Measurements from ENCODE around the gene C15orf39.
"Not testable (repeated sequence)": the region's sequence is repeated elsewhere in the genome, so short reads cannot be mapped to it uniquely, and the experiment has no call there.

The C15orf39 gene

GRCh38 chr15:75164625-75165350 lies 36.9 kb upstream of the C15orf39 start:
- Histone ChIP-seq H3K27me3 (ENCODE audit: control insufficient read depth, insufficient read depth, low read length) (no peaks in the 10 kb centered on the region), H3K27ac (ENCODE audit: low read depth, low read length) (no peak overlapping the region), H3K9ac (ENCODE audit: low read length) (no peak overlapping the region), H3K36me3 (ENCODE audit: control insufficient read depth, insufficient read depth, low read length) (no peaks in the 10 kb centered on the region), H3K4me3 (ENCODE audit: low read length) (no peak overlapping the region), H3K4me1 (ENCODE audit: control insufficient read depth, insufficient read depth, low read length) (no peaks in the 10 kb centered on the region)

- H3K27me3 ChIP-seq (ENCODE audit: control insufficient read depth, insufficient read depth, low read length); H3K36me3 ChIP-seq (ENCODE audit: control insufficient read depth, insufficient read depth, low read length); H3K27ac ChIP-seq (ENCODE audit: low read depth, low read length); H3K9ac ChIP-seq (ENCODE audit: low read length); H3K4me1 ChIP-seq (ENCODE audit: control insufficient read depth, insufficient read depth, low read length); H3K4me3 ChIP-seq (ENCODE audit: low read length): not testable (repeated sequence)
Observed at GRCh38 chr15:75166489-75167063, 35.1 kb upstream of the C15orf39 start.

DNA sequence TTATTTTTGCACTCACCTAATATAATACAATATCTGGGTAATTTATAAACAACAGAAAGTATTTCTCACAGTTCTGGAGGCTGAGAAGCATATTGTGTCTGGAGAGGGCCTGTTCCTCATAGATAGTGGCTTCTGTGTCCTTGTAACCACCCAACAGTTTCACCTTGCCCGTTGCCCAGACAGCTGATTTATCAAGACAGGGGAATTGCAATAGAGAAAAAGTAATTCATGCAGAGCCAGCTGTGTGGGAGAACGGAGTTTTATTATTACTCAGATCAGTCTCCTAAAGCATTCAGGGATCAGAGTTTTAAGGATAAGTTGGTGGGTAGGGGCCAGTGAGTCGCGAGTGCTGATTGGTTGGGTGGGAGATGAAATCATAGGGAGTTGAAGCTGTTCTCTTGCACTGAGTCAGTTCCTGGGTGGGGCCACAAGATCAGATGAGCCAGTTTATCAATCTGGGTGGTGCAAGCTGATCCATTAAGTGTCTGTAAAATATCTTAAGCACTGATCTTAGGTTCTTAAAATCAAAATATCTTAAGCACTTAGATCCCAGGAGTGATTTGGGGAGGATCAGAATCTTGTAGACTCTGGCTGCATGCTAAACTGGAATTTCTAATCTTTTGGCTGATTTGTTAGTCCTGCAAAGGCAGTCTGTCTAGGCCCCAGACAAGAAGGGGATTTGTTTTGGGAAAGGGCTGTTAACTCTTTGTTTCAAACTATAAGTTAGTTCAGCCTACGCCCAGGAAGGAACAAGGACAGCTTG lies 33.9 kb upstream of the C15orf39 start:
- no peaks in the 10 kb centered on the region for H3K36me3 ChIP-seq (ENCODE audit: control insufficient read depth, insufficient read depth, low read length)

DNA sequence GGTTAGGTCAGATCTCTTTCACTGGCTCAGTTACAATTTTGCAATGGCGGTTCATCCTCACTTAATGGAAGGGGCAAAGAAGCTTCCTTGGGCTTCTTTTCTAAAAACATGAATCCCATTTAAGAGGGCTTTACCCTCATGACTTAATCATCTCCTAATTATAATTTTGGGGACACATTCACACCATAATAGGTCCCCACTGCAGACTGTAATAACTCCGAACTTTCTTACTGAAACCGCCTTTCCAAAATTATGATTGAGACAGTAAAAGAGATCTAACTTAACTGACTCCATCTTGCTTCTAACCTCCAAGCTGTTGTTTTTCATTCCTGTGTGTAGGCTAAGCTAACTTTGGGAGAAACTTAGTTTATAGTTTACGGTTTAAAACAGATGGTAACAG lies 33.3 kb upstream of the C15orf39 start:
- no peaks in the 10 kb centered on the region for H3K36me3 ChIP-seq (ENCODE audit: control insufficient read depth, insufficient read depth, low read length)
- no peak overlapping the region for H3K27ac ChIP-seq (ENCODE audit: low read depth, low read length)
- no peak overlapping the region for H3K9ac ChIP-seq (ENCODE audit: low read length)
- no peaks in the 10 kb centered on the region for H3K27me3 ChIP-seq (ENCODE audit: control insufficient read depth, insufficient read depth, low read length)
- no peak overlapping the region for H3K4me3 ChIP-seq (ENCODE audit: low read length)
- no peaks in the 10 kb centered on the region for H3K4me1 ChIP-seq (ENCODE audit: control insufficient read depth, insufficient read depth, low read length)

More for the DNA sequence above, 33.9 kb upstream of the C15orf39 start:
- Histone ChIP-seq H3K4me3 (ENCODE audit: low read length) (no peak overlapping the region), H3K9ac (ENCODE audit: low read length) (no peak overlapping the region), H3K4me1 (ENCODE audit: control insufficient read depth, insufficient read depth, low read length) (no peaks in the 10 kb centered on the region), H3K27ac (ENCODE audit: low read depth, low read length) (no peak overlapping the region), H3K27me3 (ENCODE audit: control insufficient read depth, insufficient read depth, low read length) (no peaks in the 10 kb centered on the region)

DNA sequence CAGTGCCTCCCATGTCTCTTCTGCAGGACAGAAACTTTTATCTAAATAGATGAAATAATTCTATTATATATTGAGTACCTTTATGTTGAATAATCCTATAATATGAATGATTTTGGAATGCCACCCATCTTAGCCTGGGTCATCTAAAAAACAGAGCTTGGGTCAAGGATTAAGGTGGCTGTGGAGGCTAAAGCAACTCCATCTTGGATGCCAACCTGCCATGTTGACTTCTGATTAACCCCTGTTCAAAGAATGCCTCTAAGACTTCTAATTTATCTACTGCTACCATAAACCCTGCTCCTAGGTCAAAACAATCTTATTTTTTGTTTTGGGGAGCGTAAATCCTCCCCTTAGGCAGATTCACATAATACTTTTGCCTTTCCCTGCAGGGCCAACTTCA lies 31.5 kb upstream of the C15orf39 start:
- no peak overlapping the region for H3K27ac ChIP-seq (ENCODE audit: low read depth, low read length)
- H3K27me3 ChIP-seq (ENCODE audit: control insufficient read depth, insufficient read depth, low read length), result no peaks in the 10 kb centered on the region
- H3K36me3 ChIP-seq (ENCODE audit: control insufficient read depth, insufficient read depth, low read length), result no peaks in the 10 kb centered on the region
- no peaks in the 10 kb centered on the region for H3K4me1 ChIP-seq (ENCODE audit: control insufficient read depth, insufficient read depth, low read length)
- no peak overlapping the region for H3K4me3 ChIP-seq (ENCODE audit: low read length)
- H3K9ac ChIP-seq (ENCODE audit: low read length), result no peak overlapping the region

GRCh38 chr15:75170711-75171341 lies 30.9 kb upstream of the C15orf39 start:
- no peak overlapping the region for H3K9ac ChIP-seq (ENCODE audit: low read length)
- no peaks in the 10 kb centered on the region for H3K4me1 ChIP-seq (ENCODE audit: control insufficient read depth, insufficient read depth, low read length)
- H3K27ac ChIP-seq (ENCODE audit: low read depth, low read length), result no peak overlapping the region
- no peaks in the 10 kb centered on the region for H3K36me3 ChIP-seq (ENCODE audit: control insufficient read depth, insufficient read depth, low read length)
- H3K4me3 ChIP-seq (ENCODE audit: low read length), result no peak overlapping the region
- H3K27me3 ChIP-seq (ENCODE audit: control insufficient read depth, insufficient read depth, low read length), result no peaks in the 10 kb centered on the region

DNA sequence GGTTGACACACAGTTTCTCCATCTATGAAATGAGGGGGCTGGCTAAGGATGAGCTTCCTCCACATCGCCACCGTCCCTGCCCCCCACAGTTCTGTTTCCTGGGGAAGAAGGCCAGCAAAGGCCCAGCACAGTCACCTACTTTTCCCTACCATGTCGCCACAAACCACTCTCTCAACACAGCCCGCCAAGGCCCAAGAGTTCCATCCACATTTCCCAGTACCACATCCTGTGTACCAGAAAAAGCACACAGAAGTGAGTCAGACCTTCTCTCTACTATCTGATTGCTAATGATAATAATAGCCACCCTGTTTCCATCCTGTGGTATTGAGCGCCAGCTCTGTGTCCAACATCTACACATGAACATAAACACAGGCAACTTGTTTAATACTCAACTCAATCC lies 30.3 kb upstream of the C15orf39 start:
- no peaks in the 10 kb centered on the region for H3K27me3 ChIP-seq (ENCODE audit: control insufficient read depth, insufficient read depth, low read length)
- H3K4me1 ChIP-seq (ENCODE audit: control insufficient read depth, insufficient read depth, low read length), result no peaks in the 10 kb centered on the region

GRCh38 chr15:75172284-75172820 lies 29.3 kb upstream of the C15orf39 start:
- Histone ChIP-seq H3K36me3 (ENCODE audit: control insufficient read depth, insufficient read depth, low read length) (no peaks in the 10 kb centered on the region), H3K27me3 (ENCODE audit: control insufficient read depth, insufficient read depth, low read length) (no peaks in the 10 kb centered on the region), H3K4me3 (ENCODE audit: low read length) (no peak overlapping the region), H3K27ac (ENCODE audit: low read depth, low read length) (no peak overlapping the region), H3K9ac (ENCODE audit: low read length) (no peak overlapping the region), H3K4me1 (ENCODE audit: control insufficient read depth, insufficient read depth, low read length) (no peaks in the 10 kb centered on the region)

More for the DNA sequence above, 30.3 kb upstream of the C15orf39 start:
- H3K9ac ChIP-seq (ENCODE audit: low read length), result no peak overlapping the region
- no peak overlapping the region for H3K4me3 ChIP-seq (ENCODE audit: low read length)
- H3K36me3 ChIP-seq (ENCODE audit: control insufficient read depth, insufficient read depth, low read length), result no peaks in the 10 kb centered on the region
- H3K27ac ChIP-seq (ENCODE audit: low read depth, low read length), result no peak overlapping the region

DNA sequence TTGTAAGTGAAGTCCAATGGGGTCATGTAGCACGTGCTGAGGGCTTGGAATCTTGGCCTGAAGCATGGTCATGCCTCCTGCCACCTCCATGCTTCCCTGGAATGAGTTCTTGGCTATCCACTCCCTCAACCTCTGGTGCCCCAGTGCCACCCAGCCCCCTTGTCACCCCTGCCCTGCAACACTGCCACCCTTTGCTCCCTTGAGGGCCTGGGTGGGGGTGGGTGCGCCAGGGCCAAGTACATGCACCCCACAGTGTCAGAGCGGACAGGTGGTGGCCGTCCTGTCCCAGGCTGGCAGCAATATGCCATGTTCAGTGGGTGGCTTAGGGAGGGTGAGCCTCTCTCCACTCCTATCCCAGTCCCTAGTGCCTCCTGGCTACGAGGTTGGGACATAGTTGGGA lies 27.6 kb upstream of the C15orf39 start:
- Histone ChIP-seq H3K27ac (ENCODE audit: low read depth, low read length) (no peak overlapping the region), H3K36me3 (ENCODE audit: control insufficient read depth, insufficient read depth, low read length) (no peaks in the 10 kb centered on the region), H3K4me1 (ENCODE audit: control insufficient read depth, insufficient read depth, low read length) (peaks cover 4% of the 10 kb centered on the region), H3K9ac (ENCODE audit: low read length) (no peak overlapping the region), H3K27me3 (ENCODE audit: control insufficient read depth, insufficient read depth, low read length) (peaks cover 3% of the 10 kb centered on the region), H3K4me3 (ENCODE audit: low read length) (no peak overlapping the region)

GRCh38 chr15:75174729-75175128 lies 27.0 kb upstream of the C15orf39 start:
- Histone ChIP-seq H3K27ac (ENCODE audit: low read depth, low read length) (no peak overlapping the region), H3K4me1 (ENCODE audit: control insufficient read depth, insufficient read depth, low read length) (peaks cover 9% of the 10 kb centered on the region), H3K36me3 (ENCODE audit: control insufficient read depth, insufficient read depth, low read length) (no peaks in the 10 kb centered on the region), H3K4me3 (ENCODE audit: low read length) (no peak overlapping the region), H3K9ac (ENCODE audit: low read length) (no peak overlapping the region), H3K27me3 (ENCODE audit: control insufficient read depth, insufficient read depth, low read length) (peaks cover 3% of the 10 kb centered on the region)

GRCh38 chr15:75176396-75176761 lies 25.3 kb upstream of the C15orf39 start:
- H3K36me3 ChIP-seq (ENCODE audit: control insufficient read depth, insufficient read depth, low read length), result no peaks in the 10 kb centered on the region
- no peak overlapping the region for H3K27ac ChIP-seq (ENCODE audit: low read depth, low read length)
- H3K9ac ChIP-seq (ENCODE audit: low read length), result no peak overlapping the region
- peaks cover 21% of the 10 kb centered on the region for H3K4me1 ChIP-seq (ENCODE audit: control insufficient read depth, insufficient read depth, low read length)
- H3K4me3 ChIP-seq (ENCODE audit: low read length), result no peak overlapping the region
- peaks cover 3% of the 10 kb centered on the region for H3K27me3 ChIP-seq (ENCODE audit: control insufficient read depth, insufficient read depth, low read length)

DNA sequence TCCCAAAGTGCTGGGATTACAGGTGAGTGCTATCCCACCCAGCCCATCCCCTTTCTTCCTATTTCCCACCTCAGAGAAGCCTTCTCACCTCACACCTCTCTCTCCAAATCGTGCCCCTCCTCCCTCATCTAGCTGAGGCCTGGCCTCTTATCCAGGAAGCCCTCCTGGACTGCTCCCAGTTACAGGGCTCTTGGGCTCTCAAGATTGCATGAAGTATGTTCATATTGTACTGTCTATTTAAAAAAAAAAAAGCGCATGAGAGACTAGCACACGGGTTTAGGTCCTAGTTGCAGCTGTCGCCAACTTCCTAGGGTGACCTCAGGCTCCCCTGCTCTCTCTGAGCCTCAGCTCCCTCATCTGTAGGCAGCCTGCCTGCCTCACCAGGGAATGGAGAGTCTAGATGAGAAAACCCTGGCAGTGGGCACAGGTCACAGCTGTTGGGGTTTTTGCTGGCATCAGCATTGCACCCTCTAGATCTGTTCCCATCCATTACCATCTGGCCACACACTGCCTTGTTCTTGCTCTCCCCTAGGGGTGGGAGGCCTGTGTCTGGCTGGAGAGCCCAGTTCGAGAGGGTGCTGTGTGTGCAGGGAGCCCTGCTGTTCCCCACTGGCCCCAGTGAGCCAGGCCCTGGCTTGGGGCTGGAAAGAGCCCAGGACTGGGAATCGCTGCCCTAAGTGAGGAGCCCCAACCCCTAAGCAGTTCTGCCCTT lies 24.2 kb upstream of the C15orf39 start:
- Histone ChIP-seq H3K4me1 (ENCODE audit: control insufficient read depth, insufficient read depth, low read length) (peaks cover 21% of the 10 kb centered on the region), H3K9ac (ENCODE audit: low read length) (no peak overlapping the region), H3K4me3 (ENCODE audit: low read length) (no peak overlapping the region), H3K27me3 (ENCODE audit: control insufficient read depth, insufficient read depth, low read length) (peaks cover 3% of the 10 kb centered on the region), H3K36me3 (ENCODE audit: control insufficient read depth, insufficient read depth, low read length) (no peaks in the 10 kb centered on the region), H3K27ac (ENCODE audit: low read depth, low read length) (no peak overlapping the region)
